A673 (cell line): ENCODE data around the gene CD5L. TPM values are rescaled to one million over a fixed set of nuclear protein-coding genes. Genes with fewer than 3 reads are reported as not detected.

Source experiments
- BruUV-seq: library from RNA; stranded (reverse); fragments of 400-500 nt; replicated peaks from 2 replicates; lab custom pipeline; 2021; lab: Mats Ljungman, UMichigan
- CTCF ChIA-PET: fragments of 300-600 bp; sonication (Branson Sonifier 250); formaldehyde crosslinking; loops from one replicate; lab custom pipeline; 2022; ENCODE audit warnings: antibody characterized with exemption; lab: Charles Lee
- POLR2A ChIA-PET: fragments of 300-600 bp; sonication (Branson Sonifier 250); formaldehyde crosslinking; loops from one replicate; lab custom pipeline; 2022; ENCODE audit warnings: antibody characterized with exemption; ENCODE audit not compliant: low non-redundant PET; lab: Charles Lee
- DNase-seq: peaks from one replicate; pipeline ENCODE4 v3.0.0-alpha.2; 2015; ENCODE audit warnings: low spot score
- H3K27ac ChIP-seq: fragments of 200-600 bp; sonication (generic); 2 replicates; pipeline ENCODE4 v1.5.1; 2016; ENCODE audit warnings: mixed run types, low read depth, mild to moderate bottlenecking, mixed read lengths, antibody characterized with exemption, low read length; ENCODE audit not compliant: poor library complexity, severe bottlenecking
- H3K27me3 ChIP-seq: fragments of 200-600 bp; sonication (generic); replicated peaks from 2 replicates; pipeline ENCODE4 v1.6.1; 2017; ENCODE audit warnings: mixed run types, low read depth, mild to moderate bottlenecking, mixed read lengths, antibody characterized with exemption, low read length; ENCODE audit not compliant: insufficient read depth, poor library complexity
- H3K36me3 ChIP-seq: fragments of 200-600 bp; sonication (generic); 2 replicates; pipeline ENCODE4 v1.6.1; 2016; ENCODE audit warnings: mixed run types, mild to moderate bottlenecking, mixed read lengths, antibody characterized with exemption, low read length; ENCODE audit not compliant: insufficient read depth, poor library complexity, severe bottlenecking
- H3K4me1 ChIP-seq: fragments of 200-600 bp; sonication (generic); 2 replicates; pipeline ENCODE4 v1.6.1; 2017; ENCODE audit warnings: mixed run types, mild to moderate bottlenecking, mixed read lengths, antibody characterized with exemption, low read length; ENCODE audit not compliant: insufficient read depth, poor library complexity, severe bottlenecking
- H3K4me3 ChIP-seq: fragments of 200-600 bp; sonication (generic); 2 replicates; pipeline ENCODE4 v1.5.1; 2016; ENCODE audit warnings: low read depth, mixed run types, mild to moderate bottlenecking, mixed read lengths, low read length; ENCODE audit not compliant: poor library complexity, severe bottlenecking
- H3K9me3 ChIP-seq: fragments of 200-600 bp; sonication (generic); 2 replicates; pipeline ENCODE4 v1.6.1; 2016; ENCODE audit warnings: mixed run types, low read depth, mild to moderate bottlenecking, mixed read lengths, antibody characterized with exemption, low read length; ENCODE audit not compliant: poor library complexity, severe bottlenecking
- CTCF ChIP-seq: fragments of 300-800, 200-600 bp; sonication (generic); conservative IDR thresholded peaks from 2 replicates; pipeline ENCODE4 v1.5.1; 2017; ENCODE audit warnings: low read depth, mild to moderate bottlenecking, antibody characterized with exemption, low read length, moderate library complexity, mixed read lengths
- EZH2 ChIP-seq: fragments of 200-600 bp; sonication (generic); IDR thresholded peaks from 2 replicates; pipeline ENCODE4 v1.6.1; 2017; ENCODE audit warnings: borderline replicate concordance, low read depth, mild to moderate bottlenecking, mixed read lengths, antibody characterized with exemption, low read length; ENCODE audit not compliant: poor library complexity, severe bottlenecking
- intact Hi-C: fragments of 100-400 bp; cut with micrococcal nuclease; formaldehyde crosslinking; loops from one replicate; pipeline ENCODE4 v1.10.0; 2022; ENCODE audit not compliant: unreplicated experiment
- total RNA-seq: library from RNA; stranded (reverse); gene quantifications from 2 replicates; pipeline ENCODE4 v1.2.3, GENCODE V29; 2021

Gene CD5L
- total RNA-seq, 1 experiment from 2014 or later: not detected

- TF ChIP-seq CTCF (no peak), EZH2 (no peak)
- no peak overlapping the region for H3K4me3 ChIP-seq
- H3K4me1 ChIP-seq: no peaks in the 10 kb centered on the region
- H3K36me3 ChIP-seq: no peaks in the 10 kb centered on the region
- H3K9me3 ChIP-seq: no peaks in the 10 kb centered on the region
- DNase-seq: no peak
- intact Hi-C loops: no loop called here
- H3K27me3 ChIP-seq: no peaks in the 10 kb centered on the region
- ChIA-PET POLR2A (no interaction called here), CTCF (no interaction called here)
- no TSS peak for BruUV-seq
- H3K27ac ChIP-seq: no peak overlapping the region
Measured at GRCh38 chr1:157849229-157849875, 7.7 kb upstream of the CD5L start.

GRCh38 chr1:157844089-157844830, 2.7 kb upstream of the CD5L start:
- no peak overlapping the region for H3K4me3 ChIP-seq
- no peak for DNase-seq
- no TSS peak for BruUV-seq
- no peak overlapping the region for H3K27ac ChIP-seq
- no peaks in the 10 kb centered on the region for H3K36me3 ChIP-seq
- TF ChIP-seq CTCF: no peak
- no peak for TF ChIP-seq EZH2
- ChIA-PET CTCF (no interaction called here), POLR2A (interaction anchor here (0.6 kb wide), 1 partner anchor 13 kb away, joined by 3 read pairs; no protein-coding TSS in a partner anchor)
- H3K4me1 ChIP-seq: no peaks in the 10 kb centered on the region
- H3K27me3 ChIP-seq: peaks cover 6% of the 10 kb centered on the region
- no peaks in the 10 kb centered on the region for H3K9me3 ChIP-seq
- intact Hi-C loops: no loop called here

GRCh38 chr1:157842939-157843338, 1.3 kb upstream of the CD5L start:
- intact Hi-C loops: no loop called here
- CTCF ChIA-PET: no interaction called here
- POLR2A ChIA-PET: no interaction called here

More at GRCh38 chr1:157842939-157843338, 1.3 kb upstream of the CD5L start:
- no peak for DNase-seq
- Histone ChIP-seq H3K27me3 (peaks cover 6% of the 10 kb centered on the region), H3K9me3 (no peaks in the 10 kb centered on the region), H3K4me1 (no peaks in the 10 kb centered on the region), H3K4me3 (no peak overlapping the region), H3K27ac (no peak overlapping the region), H3K36me3 (no peaks in the 10 kb centered on the region)
- BruUV-seq: no TSS peak
- TF ChIP-seq EZH2: no peak
- TF ChIP-seq CTCF: no peak
